Stimulated activated CD8-positive, alpha-beta memory T cell treated with anti-CD3 and anti-CD28 coated beads, Interleukin-4, amount 100 ng/mL, for 48 hours (primary cell): ENCODE results near the gene JARID2.

ENCODE experiments used
- DNase-seq: peaks from one replicate; pipeline ENCODE4 v3.0.0-alpha.2; 2020

The JARID2 gene

DNA sequence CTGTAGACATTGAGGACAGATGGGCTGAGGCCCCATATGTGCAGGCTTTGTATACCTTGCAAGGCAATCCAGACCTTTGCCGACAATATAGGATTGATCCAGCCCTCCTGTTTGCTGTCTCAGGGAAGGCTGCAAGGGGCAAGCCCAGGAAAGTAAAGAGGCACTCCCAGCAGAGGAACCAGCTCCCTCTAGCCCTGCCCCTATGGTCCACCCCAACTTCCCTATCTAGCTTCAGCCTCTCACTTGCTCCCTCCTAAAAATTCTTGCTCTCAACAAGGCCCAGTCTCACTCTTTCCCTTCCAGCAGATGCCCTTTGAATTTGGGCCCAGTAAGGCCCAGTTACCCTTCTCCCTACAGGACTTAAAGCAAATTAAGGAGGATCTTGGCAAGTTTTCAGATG, 92.6 kb downstream of the JARID2 start:
- DNase-seq, result no peak

DNA sequence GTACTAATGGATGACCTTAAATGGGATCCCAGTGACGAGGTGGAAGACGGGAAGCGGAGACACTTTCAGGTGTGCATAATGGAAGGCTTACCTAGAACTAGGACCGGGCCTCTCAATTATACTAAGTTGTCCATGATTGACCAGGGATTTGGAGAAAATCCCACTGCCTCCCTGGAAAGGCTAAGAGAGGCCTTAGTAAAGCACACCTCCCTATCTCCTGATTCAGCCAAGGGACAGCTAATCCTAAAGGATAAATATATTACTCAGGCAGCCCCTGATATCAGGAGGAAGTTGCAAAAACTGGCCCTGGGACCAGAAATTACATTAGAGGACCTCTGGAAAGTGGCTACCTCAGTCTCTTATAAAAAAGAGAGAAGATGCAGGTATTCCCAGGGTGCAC, 93.2 kb downstream of the JARID2 start:
- DNase-seq, result no peak

DNA sequence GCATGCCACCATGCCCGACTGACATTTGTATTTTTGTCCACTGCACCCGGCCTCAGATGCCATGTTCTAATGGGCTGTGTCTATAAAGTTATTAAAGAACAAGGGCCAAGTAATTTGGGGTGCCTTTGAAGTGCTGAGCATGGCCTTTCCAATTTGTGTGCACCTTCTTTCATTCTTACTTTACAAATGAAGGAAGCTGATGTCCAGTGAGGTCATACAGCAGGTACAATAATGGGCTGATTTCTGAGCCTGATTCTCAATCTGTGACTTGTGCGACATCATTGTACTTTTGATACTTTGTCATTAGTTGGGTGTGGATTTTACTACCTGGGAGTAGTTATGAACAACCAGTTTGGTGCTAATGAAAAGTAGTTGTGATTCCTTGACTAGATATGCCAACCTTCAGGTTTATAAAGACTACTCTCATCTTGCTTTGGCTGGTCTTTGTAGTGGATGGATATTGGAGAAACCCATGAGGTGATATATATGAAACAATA, 94.3 kb downstream of the JARID2 start:
- no peak for DNase-seq

DNA sequence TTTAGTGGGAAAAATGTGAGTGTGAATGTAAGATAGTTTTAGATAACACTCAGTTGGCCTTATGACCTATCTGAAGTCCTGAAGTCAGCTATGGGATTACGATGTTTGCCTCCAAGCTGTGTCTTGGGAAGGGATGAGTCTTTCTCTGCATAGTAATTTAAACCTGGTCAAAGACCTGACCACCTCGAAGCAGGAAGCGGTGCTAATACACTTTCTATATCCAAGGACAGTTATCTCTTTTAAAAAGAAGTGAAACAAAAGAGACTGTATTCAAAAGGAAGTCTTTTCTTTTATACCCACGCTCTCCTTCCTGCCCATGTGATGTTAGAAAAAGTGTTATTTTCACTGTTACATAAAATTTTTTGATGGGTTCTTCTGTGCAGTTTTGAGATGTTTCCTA, 94.9 kb downstream of the JARID2 start:
- no peak for DNase-seq

DNA sequence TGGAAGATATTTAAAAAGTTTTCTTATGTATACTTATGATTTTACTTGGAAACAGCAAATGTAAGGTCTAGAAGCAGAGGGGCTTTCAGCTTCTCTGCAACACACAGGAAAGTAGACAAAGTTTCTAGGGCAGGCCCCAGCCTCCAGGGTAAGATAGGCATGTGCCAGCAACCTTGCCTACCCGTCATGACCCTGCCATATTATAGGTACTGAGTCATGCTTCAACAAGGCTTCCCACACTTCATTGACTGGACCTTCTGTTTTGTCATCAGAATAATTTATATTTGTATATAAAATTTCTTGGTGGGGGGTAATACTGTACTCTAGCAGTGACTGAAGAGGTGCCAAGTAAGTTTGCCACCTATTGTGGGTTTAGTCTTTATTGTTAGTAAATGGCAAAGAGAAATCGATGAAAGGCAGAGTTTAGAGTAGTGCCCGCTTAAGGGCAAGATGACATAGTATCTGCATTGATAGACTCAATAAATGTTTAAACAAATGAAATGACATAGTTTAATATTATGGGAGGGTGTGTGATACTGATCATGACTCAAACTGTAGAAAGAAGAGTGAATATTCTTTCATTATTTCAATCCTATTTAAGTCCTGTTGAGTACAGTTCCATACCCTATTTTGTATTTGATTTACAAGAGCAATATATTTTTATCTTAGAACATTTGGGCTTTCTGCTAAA, 95.6 kb downstream of the JARID2 start:
- no peak for DNase-seq

DNA sequence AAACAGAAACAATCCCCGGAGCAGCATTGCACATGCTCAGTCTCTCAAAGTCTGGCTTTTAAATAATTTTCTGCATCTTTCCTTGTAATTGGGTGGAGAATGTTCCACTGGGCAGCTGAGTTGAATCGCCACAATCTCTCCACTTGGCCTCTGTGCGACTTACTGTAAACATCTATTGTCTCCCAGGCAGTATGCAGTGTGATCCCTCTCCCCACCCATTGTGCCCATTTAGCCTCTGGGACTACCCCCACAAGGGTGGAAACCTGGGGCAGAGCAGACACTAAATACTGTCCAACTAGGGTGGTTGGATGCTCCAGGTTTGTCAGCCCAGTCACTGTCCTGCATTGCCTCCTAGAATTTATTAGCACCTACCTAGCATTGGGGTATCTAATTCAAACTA, 96.2 kb downstream of the JARID2 start:
- no peak for DNase-seq

DNA sequence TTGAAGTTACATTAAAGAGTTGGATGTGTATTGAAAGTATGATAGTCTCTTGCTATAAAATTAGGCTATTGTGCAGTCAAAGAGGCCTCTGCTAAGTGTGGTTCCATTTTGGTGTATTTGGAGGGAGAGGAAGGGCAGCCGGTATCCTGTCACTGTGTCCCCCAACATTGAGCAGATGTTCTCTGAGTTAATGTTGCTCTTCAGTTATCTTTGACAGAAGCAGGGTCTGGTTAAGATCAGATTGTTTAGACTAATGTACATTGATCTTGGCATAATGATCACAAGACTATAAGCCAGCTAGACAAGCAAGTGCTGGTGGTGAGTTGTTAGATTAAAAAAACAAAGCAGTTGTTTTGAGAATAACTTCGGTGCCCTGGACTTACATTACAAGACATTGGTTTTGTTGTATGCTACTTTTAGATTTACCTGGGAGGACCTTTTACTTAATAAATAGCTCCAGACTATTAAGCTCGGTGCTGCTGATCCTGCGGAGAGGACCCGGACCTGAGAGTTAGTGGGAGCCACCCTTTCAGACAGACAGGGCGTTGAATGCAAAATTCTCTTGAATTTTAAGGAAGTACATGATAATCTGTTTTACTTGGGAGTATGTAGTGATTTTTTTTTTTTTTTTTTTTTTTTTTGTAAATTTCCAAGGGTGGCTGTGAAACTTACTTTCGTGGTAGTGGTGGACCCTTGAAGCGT, 97.8 kb downstream of the JARID2 start:
- no peak for DNase-seq

DNA sequence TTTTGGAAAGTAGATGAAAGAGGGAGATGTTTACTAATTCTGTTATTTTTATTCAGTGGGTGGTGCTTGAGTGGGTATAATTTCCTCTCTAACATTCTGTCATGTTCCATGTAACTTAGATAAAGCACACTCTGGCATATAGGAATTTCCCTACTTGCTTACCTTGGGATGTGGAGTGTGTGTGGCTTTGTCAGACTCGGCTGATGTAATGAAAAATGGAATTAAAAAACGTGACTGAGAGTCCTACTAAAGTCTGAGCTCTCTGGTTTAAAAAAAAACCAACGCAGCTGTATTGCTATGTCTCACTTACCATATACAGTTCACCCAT, 98.3 kb downstream of the JARID2 start:
- DNase-seq, result no peak

DNA sequence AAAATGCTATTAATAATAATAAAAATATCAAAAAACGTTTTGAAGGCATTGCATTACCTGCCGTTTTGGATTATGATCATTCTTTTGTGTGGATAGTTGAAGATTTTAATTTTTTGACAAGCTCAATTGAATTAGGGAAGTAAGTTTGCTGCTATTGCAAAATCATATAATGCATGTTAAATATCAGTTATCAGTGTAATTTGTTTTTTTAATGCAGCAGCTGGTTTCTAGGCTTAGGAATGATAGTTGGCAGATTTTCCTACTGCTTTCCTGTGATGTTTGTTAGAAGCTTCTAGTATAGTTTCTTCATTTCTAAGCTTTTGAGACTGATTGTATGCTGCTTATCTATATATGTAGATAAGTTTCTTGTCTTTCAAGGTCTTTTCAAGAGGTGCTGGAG, 99.0 kb downstream of the JARID2 start:
- no peak for DNase-seq

DNA sequence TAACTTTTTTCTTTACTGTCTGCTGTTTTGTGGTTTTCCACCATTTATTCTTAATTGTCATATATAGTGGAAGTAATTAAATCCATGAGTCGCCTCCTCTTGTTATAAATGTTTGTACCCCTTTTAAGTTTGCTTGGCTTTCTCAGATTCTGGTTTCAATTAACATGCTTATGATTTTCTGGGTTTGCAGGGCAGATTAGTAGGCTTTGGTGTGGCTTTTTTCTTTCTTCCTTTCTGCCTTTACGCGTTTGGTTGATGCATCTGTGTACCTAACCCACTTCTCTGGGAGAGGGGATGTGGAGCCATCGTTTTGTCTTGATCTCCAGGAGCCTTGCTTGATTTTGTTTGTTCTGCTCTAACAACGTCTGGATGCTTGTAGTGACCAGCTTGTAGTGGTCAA, 100.4 kb downstream of the JARID2 start:
- DNase-seq, result no peak

DNA sequence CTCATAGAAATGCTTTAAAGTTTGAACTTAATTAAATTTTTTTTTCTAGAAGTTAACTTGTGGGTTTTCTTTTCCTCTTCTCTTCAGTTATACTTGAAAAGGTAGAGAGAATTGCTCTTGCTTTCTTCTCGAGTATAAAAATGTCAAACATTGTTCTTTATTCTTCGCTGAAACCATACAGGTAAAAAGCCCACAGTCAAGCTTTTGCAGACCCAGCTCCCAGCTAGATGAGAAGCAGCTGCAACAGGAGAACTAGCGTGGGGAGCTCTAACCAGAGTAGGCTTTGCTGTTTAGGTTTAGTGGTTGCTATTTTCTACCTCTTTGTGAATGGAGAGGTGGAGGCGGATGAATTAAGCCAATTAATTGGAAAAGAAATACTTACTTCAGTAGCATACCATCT, 102.7 kb downstream of the JARID2 start:
- no peak for DNase-seq

DNA sequence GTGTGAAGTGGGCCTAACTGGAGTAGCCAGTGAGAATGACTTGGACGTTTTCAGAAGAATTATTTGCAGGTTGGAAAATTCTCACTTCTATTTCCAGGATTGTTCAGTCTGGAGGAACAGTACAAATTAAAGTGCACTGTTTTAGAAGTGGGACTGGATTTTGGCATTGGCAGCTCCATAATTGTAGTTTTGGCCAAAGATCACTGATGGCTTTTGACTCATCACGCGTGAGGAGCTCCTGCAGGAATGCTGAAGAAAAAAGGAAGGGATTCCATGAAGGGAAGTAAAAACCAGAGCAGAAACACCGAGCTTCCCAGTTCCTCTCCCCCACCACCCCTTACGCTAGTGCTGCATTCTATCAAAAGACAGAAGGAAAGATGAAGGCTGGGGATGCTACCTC, 103.5 kb downstream of the JARID2 start:
- DNase-seq, result no peak

DNA sequence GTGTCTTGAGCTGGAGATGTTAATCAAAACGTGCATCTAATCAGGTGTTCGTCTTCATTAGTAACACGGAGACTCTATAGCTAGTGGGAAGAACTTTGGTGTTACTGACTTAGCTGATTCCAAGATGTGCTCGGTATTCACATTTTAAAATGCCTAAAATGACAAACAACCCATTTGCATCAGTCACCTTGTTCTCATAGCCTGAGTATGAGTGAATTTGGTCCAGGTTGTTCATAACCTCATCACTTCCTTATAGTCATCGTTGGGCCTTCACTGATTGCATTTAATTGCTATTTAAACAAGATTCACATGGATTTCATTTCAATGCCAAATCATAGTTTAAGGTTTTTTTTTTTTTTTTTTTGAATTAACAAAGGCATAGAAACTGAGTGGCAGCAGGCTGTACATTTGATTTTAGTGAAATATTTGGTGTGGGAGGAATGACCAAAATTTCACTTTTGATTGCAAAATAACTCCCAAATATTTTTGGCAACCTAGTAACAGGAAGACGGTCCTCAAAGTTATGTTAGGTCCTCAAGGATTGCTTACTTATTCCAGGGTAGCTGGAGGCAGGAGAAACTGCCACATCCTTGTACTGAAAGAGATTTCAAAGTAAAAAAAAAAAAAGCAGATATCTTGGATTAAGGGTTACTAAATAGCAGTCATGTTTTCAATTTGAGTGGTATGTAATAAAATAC, 104.7 kb downstream of the JARID2 start:
- no peak for DNase-seq

DNA sequence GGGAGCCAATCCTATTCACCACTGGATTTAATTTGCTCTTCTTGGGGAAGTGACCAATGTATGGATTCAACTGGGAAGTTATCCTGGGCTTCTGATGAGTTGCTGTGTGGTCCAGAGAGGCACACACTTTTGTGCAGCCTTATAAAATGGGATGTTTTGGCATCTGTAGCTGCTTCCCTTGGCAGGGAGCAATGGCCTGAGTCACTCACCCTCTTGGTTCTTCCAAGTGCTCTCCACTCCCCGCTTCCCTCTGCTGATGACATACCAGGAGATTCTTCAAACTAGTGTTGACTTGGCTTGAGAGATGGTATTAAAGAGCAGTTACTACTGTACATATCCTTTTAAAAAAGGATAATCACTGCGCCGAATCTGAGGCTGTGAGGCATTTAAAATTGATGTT, 105.8 kb downstream of the JARID2 start:
- DNase-seq, result no peak

DNA sequence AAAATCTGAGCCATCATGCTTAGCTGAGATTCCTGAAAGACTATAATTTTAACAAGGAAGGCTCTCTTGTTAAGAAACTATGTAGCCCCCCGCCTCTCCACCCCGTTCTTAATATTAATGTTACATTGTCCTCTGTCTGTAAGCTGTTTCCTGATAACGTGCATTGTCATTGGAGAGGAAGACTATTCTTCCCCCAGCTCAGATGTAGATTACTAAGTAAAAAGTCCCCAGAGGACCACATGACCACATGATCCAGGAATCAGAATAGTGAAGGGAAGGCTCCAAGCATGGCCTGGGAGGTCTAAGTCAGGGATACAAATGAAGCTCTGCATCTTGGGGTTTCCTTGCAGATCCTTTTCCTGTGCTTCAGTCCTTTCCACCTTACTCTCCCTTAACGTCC, 106.4 kb downstream of the JARID2 start:
- DNase-seq, result no peak

DNA sequence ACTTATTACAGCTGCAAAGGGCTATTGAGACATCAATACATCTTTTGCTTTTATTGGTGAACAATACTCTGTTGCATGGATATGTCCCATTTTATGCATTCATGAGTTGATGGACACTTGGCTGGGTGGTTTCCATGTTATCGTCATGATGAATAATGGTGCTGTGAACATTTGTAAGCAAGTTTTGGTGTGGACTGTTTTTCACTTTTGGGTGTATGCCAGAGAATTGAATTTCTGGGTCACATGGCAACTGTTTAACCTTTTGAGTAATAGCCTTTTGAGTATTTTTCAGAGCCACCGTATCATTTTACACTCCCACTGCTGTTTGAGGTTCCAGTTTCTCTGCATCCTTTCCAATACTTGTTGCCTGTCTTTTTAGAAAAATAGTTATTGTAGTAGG, 107.0 kb downstream of the JARID2 start:
- DNase-seq, result no peak

DNA sequence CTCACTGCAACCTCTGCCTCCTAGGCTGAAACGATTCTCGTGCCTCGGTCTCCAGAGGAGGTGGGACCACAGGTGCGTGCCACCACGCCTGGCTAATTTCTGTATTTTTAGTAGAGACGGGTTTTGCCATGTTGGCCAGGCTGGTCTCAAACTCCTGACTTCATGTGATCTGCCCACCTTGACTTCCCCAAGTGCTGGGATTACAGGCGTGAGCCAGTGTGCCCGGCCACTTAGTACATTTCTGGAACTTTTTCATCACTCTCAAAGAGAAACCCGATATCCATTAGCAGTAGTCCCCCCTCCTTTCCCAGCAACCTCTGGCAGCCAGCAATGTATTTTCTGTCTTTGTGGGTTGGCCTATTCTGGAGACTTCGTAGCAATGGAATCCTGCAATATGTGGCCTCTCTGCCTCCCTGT, 109.8 kb downstream of the JARID2 start:
- no peak for DNase-seq

DNA sequence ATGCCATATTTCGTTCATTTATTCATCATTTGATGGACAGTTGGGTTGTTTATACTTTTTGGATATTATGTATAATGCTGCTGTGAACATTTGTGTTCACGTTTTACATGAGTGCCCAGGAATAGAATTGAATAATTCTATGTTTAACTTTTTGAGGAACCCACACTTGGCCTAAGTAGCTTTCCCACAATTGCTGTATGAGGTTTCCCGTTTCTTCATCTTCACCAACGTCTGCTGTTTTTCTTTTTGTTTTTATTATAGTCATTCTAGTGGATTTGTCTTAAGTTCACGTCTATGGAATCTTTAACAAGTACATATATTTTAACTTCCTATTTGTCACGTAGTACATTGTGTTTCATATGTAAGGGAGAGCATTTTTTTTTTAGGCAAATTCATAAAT, 110.3 kb downstream of the JARID2 start:
- DNase-seq, result no peak

DNA sequence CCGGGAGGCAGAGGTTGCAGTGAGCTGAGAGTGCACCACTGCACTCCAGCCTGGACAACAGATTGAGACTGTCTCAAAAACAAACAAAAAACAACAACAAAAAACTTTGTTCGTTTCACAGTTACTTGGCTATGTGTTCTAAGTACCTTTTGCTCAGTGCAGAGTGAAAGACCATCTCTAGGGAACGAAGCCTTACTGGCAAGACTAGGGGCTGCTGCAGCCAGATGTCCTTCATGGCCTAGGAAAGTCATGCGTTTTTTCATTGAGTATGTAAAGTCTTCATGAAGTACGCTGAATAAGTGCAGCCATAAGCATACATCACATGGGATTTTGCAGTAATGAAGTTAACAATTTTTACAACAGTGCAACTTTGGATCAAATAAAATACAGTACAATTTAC, 111.1 kb downstream of the JARID2 start:
- no peak for DNase-seq

DNA sequence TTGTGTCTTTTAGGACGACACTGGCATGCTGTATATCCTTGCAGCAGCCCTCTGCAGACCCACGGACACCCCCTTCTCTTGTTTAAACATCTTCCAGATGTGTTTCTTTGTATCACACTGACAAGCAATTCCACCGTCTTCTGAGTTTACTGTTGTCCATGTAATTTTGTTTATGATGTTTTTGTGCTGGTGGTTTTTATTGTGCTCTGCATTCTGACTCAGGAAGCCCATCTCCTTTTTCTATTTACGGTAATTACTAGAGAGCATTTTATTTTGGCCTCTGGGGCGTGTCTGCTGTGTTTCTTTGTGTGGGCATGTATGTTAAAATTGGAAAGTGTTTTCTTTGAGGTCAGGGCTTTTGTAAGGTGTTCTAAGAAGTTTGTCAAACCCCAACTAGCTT, 111.9 kb downstream of the JARID2 start:
- no peak for DNase-seq

DNA sequence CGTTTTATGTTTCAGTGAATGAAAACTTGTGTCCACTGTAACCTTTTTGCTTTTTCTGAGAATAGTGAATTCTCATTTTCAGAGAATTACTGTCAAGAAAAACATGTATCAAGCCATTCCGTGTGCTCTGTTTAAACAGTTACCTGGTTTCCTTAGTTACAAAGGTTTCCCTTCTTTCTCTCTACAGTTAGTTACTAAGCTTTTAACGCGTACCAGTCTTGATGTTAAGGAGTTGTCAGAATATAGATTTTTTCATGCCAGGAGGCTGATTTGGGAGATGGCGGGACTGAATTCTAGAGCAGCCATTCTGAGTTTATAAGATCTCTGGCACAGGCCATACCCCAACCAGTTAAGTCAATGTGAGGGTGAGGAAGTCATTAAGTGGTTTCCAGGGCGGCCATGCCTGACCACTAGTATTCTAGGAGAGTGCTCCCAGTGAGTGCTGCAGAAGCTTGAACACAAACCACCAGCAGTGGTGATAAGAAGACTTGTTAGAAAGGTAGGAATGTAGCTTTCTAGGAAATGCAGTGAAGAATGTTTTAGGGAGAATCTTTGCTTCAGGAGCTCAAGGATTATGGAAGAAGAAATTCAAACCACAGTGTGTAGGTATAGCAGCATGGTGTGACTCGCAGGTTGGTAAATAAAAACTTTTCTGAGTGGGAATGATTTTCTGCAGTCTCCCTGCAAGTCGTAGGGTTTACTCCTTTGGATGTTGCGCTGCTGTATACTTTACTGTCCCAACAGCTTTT, 112.9 kb downstream of the JARID2 start:
- no peak for DNase-seq

DNA sequence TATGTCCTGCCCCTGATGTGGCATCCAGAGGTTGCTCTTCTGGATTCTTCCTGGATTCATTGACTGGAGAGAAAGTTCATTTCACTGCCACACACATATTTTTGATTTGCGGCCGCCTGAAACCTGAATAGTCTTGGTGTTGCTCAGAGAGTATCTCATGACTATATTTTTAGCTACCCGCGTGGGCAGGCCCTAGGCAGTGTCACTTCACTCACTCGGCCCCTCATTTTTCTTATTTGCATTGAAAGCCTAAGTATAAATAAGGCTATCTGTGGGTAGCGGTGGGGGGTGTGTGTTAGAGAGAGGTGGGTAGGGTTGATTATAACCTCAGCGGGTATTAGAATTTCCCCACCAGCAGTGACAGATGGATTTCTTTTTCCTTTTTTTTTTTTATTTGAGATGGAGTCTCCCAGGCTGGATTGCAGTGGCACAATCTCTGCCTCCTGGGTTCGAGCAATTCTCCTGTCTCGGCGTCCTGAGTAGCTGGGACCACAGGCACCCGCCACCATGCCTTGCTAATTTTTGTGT, 113.5 kb downstream of the JARID2 start:
- DNase-seq, result no peak

DNA sequence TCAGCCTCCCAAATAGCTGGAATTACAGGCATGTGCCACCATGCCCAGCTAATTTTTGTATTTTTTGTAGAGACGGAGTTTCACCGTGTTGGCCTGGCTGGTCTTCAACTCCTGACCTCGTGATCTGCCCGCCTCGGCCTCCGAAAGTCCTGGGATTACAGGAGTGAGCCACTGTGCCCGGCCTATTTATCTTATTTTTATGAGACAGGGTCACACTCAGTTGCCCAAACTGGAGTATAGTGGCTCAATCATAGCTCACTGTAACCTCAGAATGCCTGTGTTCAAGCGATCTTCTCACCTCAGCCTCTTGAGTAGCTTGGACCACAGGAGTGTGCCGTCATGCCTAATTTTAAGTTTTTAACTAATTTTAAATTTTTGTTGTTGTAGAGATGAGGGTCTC, 114.4 kb downstream of the JARID2 start:
- DNase-seq, result no peak
